RWPE1 (cell line): Measurements from ENCODE around the gene TAS2R14.

ENCODE experiments used
- CTCF ChIA-PET: fragments of 350-600 bp; sonication (Branson Sonifier 250); formaldehyde crosslinking; extraction: SDS; loops from one replicate; lab custom pipeline; 2021; lab: Yijun Ruan, JAX
- POLR2A ChIA-PET: fragments of 400-600 bp; formaldehyde crosslinking; extraction: SDS; loops from one replicate; lab custom pipeline; 2020; ENCODE audit warnings: antibody characterized with exemption; ENCODE audit not compliant: low non-redundant PET; lab: Yijun Ruan, JAX
- DNase-seq: peaks from one replicate; pipeline ENCODE4 v3.0.0; 2012; ENCODE audit warnings: low spot score
- H3K27ac ChIP-seq: fragments of 450-650 bp; 2 replicates; pipeline ENCODE4 v1.5.1; 2017
- TF ChIP-seq, protein P1 (sequence below): fragments of 450-650 bp; conservative IDR thresholded peaks from 2 replicates; pipeline ENCODE4 v1.5.1; 2017; ENCODE audit warnings: low read depth, mild to moderate bottlenecking

Gene TAS2R14

DNA sequence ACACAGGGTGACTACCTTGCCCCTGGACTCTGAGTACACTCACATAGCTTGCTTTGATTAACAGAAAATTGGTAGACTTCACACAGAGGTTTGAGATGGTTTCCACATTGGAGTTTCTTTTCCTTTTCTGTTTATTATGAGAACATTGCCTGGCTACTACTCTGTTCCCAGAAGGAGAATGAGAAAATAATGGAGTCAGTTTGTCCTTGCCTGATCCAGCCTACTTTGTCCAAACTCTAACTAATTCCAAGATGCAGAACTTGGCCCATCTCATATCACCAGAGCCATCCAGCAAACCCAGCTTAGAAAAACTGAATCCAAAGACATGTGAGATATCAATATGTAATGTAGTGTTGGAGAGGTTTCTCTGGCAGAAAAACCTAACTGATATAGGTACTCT, 27.3 kb upstream of the TAS2R14 start:
- TF ChIP-seq, protein P1, sequence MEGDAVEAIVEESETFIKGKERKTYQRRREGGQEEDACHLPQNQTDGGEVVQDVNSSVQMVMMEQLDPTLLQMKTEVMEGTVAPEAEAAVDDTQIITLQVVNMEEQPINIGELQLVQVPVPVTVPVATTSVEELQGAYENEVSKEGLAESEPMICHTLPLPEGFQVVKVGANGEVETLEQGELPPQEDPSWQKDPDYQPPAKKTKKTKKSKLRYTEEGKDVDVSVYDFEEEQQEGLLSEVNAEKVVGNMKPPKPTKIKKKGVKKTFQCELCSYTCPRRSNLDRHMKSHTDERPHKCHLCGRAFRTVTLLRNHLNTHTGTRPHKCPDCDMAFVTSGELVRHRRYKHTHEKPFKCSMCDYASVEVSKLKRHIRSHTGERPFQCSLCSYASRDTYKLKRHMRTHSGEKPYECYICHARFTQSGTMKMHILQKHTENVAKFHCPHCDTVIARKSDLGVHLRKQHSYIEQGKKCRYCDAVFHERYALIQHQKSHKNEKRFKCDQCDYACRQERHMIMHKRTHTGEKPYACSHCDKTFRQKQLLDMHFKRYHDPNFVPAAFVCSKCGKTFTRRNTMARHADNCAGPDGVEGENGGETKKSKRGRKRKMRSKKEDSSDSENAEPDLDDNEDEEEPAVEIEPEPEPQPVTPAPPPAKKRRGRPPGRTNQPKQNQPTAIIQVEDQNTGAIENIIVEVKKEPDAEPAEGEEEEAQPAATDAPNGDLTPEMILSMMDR = no peak
- ChIA-PET POLR2A (no interaction called here), CTCF (no interaction called here)
- H3K27ac ChIP-seq = no peak overlapping the region
- DNase-seq = no peak

DNA sequence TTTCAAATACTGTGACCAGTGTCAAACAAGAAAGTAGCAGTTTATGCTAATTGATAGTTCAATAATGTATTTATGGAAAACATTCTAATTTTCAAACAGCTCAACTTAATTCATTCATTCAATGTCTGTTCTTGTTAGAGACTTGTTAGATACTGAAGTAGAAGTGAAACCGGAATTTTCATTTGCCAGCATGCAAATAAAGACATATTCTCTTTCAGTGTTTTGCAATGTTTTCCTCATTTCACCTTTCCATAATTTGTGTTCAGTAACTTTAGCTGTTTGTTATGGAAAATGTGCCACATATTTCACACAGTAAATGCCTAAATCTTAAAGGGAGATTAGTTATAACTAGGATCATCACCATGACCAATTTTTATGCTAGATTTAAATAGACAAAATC, 26.4 kb upstream of the TAS2R14 start:
- DNase-seq = no peak
- POLR2A ChIA-PET = no interaction called here
- CTCF ChIA-PET = no interaction called here
- H3K27ac ChIP-seq = no peak overlapping the region
- TF ChIP-seq, protein P1 = no peak

DNA sequence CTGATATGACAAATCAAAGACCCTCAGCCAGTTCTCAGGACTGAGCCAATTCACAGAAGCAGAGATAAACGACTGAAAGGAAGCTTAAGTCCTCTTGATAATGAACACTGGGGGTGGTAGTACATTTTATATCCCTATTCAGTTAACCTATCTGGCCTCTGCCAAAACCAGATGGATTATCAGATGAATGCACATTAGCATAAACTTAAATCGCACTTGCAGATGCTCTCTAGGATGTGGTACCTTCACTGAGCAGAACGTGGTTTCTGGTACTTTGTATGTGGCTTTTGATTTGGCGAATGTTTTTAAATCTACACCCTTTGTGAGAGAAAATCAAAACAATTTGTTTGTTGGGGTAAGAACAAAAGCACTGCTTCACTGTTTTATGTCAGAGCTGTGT, 21.1 kb upstream of the TAS2R14 start:
- H3K27ac ChIP-seq = no peak overlapping the region
- DNase-seq = no peak
- CTCF ChIA-PET = no interaction called here
- POLR2A ChIA-PET = no interaction called here
- TF ChIP-seq, protein P1 = no peak

DNA sequence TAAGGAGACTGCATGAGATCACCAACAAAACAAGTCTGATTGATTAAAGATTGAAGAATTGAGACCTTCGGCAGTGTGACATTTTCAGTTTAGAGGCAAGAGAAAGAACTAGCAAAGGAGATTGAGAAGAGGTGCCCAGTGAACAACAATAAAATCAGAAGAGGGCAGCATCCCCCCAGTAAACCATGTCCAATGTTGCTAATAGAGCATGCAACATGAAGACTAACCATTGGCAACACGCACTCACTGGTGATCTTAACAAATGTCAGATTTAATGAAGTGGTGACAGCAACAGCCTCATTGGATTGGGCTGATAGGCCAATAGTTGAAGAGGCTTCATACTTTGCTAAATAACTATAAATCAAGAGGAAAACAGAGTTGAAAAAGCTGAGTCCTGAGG, 20.7 kb upstream of the TAS2R14 start:
- ChIA-PET POLR2A (no interaction called here), CTCF (no interaction called here)
- no peak overlapping the region for H3K27ac ChIP-seq
- TF ChIP-seq, protein P1 = no peak
- no peak for DNase-seq

DNA sequence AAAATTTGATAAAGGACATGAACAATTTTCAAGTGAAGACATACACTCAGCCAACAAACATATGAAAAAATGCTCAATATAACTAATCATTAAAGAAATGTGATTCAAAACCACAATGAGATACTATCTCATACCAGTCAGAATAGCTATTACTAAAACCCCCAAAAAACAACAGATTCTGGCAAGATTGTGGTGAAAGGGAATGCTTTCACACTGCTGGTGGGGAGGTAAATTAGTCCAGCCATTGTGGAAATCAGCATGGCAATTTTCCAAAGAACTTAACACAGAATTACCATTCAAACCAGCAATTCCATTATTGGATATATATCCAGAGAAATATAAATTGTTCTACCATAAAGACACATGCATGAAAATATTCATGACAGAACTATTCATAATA, 18.7 kb upstream of the TAS2R14 start:
- ChIA-PET CTCF (interaction anchor here (0.7 kb wide), 1 partner anchor 355 kb away, joined by 4 read pairs; no protein-coding TSS in a partner anchor), POLR2A (no interaction called here)
- H3K27ac ChIP-seq = no peak overlapping the region
- no peak for DNase-seq
- TF ChIP-seq, protein P1 = no peak

DNA sequence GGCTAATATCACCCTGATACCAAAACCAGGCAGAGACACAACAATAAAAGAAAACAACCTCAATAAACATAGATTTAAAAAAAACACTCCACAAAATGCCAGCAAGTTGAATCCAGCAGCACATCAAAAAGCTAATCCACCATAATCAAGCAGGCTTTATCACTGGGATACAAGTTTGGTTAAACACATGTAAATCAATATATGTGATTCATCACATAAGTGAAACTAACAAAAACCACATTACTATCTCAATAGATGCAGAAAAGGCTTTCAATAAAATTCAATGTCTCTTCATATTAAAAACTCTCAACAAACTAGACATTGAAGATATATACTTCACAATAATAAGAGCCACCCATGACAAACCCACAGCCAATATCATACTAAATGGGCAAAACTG, 17.0 kb upstream of the TAS2R14 start:
- DNase-seq = no peak
- TF ChIP-seq, protein P1 = no peak
- CTCF ChIA-PET = no interaction called here
- H3K27ac ChIP-seq = no peak overlapping the region
- POLR2A ChIA-PET = no interaction called here

DNA sequence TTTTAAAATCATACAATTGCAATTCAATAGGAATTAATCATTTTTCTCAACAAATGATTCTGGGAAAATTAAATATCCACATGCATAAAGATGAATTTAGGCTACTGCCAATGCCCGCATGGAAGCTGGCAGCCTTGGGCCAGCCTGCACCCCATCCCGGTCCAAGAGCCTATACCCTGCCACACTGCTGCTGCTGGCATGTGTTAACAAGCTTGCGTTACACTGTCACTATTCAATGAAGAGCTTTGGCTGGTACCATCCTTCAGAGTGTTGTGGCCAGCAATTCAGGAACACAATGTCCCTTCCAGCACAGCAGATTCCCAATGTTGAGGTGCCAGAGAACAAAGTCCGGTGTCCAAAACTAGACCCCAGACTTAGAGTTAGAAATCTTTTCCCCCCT, 13.6 kb upstream of the TAS2R14 start:
- no peak overlapping the region for H3K27ac ChIP-seq
- TF ChIP-seq, protein P1 = no peak
- POLR2A ChIA-PET = no interaction called here
- CTCF ChIA-PET = no interaction called here
- DNase-seq = no peak
